ENCODE measurements around the gene S100A10.

S100A10 gene

GRCh38 chr1:151990058-151990855 lies 3.4 kb downstream of the S100A10 start:
- no peak for TF ChIP-seq CTCF (IDR thresholded peaks at IDR 0.05)

GRCh38 chr1:151989211-151989862 lies 4.3 kb downstream of the S100A10 start:
- no peak for TF ChIP-seq CTCF (IDR thresholded peaks at IDR 0.05)

GRCh38 chr1:151988405-151988923 lies 5.2 kb downstream of the S100A10 start:
- TF ChIP-seq CTCF (IDR thresholded peaks at IDR 0.05), result no peak

GRCh38 chr1:151986501-151987190 lies 7.0 kb downstream of the S100A10 start:
- no peak for TF ChIP-seq CTCF (IDR thresholded peaks at IDR 0.05)

- no peak for TF ChIP-seq CTCF (IDR thresholded peaks at IDR 0.05)
These were observed 7.9 kb downstream of the S100A10 start for GRCh38 chr1:151985768-151986167.

GRCh38 chr1:151985270-151985669 lies 8.4 kb downstream of the S100A10 start:
- TF ChIP-seq CTCF (IDR thresholded peaks at IDR 0.05), result no peak

GRCh38 chr1:151984313-151984956 lies 9.2 kb downstream of the S100A10 start:
- TF ChIP-seq CTCF (IDR thresholded peaks at IDR 0.05), result no peak

Data from LNCAP (cell line).